Astrocyte (in vitro differentiated cells and primary cell): Measurements from ENCODE around the gene DIRAS1. TPM values are rescaled to one million over a fixed set of nuclear protein-coding genes. Genes with fewer than 3 reads are reported as not detected.

Experiments used
- DNase-seq: peaks from one replicate; pipeline ENCODE4 v3.0.0-alpha.2; 2010; ENCODE audit warnings: low read depth
- FAIRE-seq: peaks from 2 replicates; lab custom pipeline; 2011; peaks lifted over from hg19 to GRCh38; lab: Jason Lieb, UNC
- H2AFZ ChIP-seq: 2 replicates; pipeline ENCODE4 v1.6.0; 2012; ENCODE audit warnings: low read depth, low read length, inconsistent platforms
- H3K27ac ChIP-seq: 2 replicates; pipeline ENCODE4 v1.5.1; 2011; ENCODE audit warnings: low read depth, low read length, inconsistent platforms
- H3K27me3 ChIP-seq: 2 replicates; pipeline ENCODE4 v1.6.0; 2011; ENCODE audit warnings: low read length, inconsistent platforms; ENCODE audit not compliant: insufficient read depth
- H3K36me3 ChIP-seq: 2 replicates; pipeline ENCODE4 v1.5.1; 2011; ENCODE audit warnings: low read length, inconsistent platforms; ENCODE audit not compliant: insufficient read depth
- H3K4me1 ChIP-seq: 2 replicates; pipeline ENCODE4 v1.5.1; 2011; ENCODE audit warnings: low read length, inconsistent platforms; ENCODE audit not compliant: insufficient read depth
- H3K4me2 ChIP-seq: 2 replicates; pipeline ENCODE4 v1.6.0; 2012; ENCODE audit warnings: low read length, inconsistent platforms
- H3K4me3 ChIP-seq: 2 replicates; pipeline ENCODE4 v1.5.1; 2011; ENCODE audit warnings: low read depth, mild to moderate bottlenecking, low read length, inconsistent platforms; ENCODE audit not compliant: insufficient read depth
- H3K79me2 ChIP-seq: 2 replicates; pipeline ENCODE4 v1.6.0; 2012; ENCODE audit warnings: mild to moderate bottlenecking, low read length, inconsistent platforms; ENCODE audit not compliant: insufficient read depth
- H3K9ac ChIP-seq: 2 replicates; pipeline ENCODE4 v1.6.0; 2012; ENCODE audit warnings: mild to moderate bottlenecking, low read length, inconsistent platforms
- H3K9me3 ChIP-seq: 2 replicates; pipeline ENCODE4 v1.5.1; 2012; ENCODE audit warnings: low read depth, mild to moderate bottlenecking, low read length, inconsistent platforms; ENCODE audit not compliant: insufficient read depth
- H4K20me1 ChIP-seq: 2 replicates; pipeline ENCODE4 v1.6.0; 2012; ENCODE audit warnings: low read length, inconsistent platforms; ENCODE audit not compliant: insufficient read depth
- H3K27ac Mint-ChIP-seq: one replicate; pipeline ENCODE4 v1.8.0; 2021; ENCODE audit warnings: mild to moderate bottlenecking, mixed read lengths; ENCODE audit not compliant: unreplicated experiment
- H3K27me3 Mint-ChIP-seq: one replicate; pipeline ENCODE4 v1.8.0; 2021; ENCODE audit warnings: low read depth, mixed read lengths; ENCODE audit not compliant: unreplicated experiment
- H3K36me3 Mint-ChIP-seq: one replicate; pipeline ENCODE4 v1.8.0; 2021; ENCODE audit warnings: low read depth, mixed read lengths; ENCODE audit not compliant: unreplicated experiment
- H3K4me1 Mint-ChIP-seq: one replicate; pipeline ENCODE4 v1.8.0; 2021; ENCODE audit warnings: low read depth, mixed read lengths; ENCODE audit not compliant: unreplicated experiment
- H3K4me3 Mint-ChIP-seq: one replicate; pipeline ENCODE4 v1.8.0; 2021; ENCODE audit warnings: mild to moderate bottlenecking, moderate library complexity, mixed read lengths; ENCODE audit not compliant: unreplicated experiment
- H3K9me3 Mint-ChIP-seq: one replicate; pipeline ENCODE4 v1.8.0; 2021; ENCODE audit warnings: mild to moderate bottlenecking, mixed read lengths; ENCODE audit not compliant: unreplicated experiment
- EZH2 ChIP-seq: IDR thresholded peaks from 2 replicates; pipeline ENCODE4 v1.6.1; 2012; ENCODE audit warnings: mild to moderate bottlenecking, low read length, inconsistent platforms; ENCODE audit not compliant: insufficient read depth
- total RNA-seq: library from RNA; stranded (reverse); gene quantifications from 2 replicates; pipeline ENCODE4 v1.2.1, GENCODE V29; 2021
- TF ChIP-seq, protein P1 (sequence below): IDR thresholded peaks from 2 replicates; pipeline ENCODE4 v1.5.1; 2011; ENCODE audit warnings: low read depth, mild to moderate bottlenecking, inconsistent platforms, low read length, moderate library complexity; ENCODE audit not compliant: insufficient read depth

Gene DIRAS1
- total RNA-seq, 1 donor from 2014 or later = 5.9 TPM

DNA sequence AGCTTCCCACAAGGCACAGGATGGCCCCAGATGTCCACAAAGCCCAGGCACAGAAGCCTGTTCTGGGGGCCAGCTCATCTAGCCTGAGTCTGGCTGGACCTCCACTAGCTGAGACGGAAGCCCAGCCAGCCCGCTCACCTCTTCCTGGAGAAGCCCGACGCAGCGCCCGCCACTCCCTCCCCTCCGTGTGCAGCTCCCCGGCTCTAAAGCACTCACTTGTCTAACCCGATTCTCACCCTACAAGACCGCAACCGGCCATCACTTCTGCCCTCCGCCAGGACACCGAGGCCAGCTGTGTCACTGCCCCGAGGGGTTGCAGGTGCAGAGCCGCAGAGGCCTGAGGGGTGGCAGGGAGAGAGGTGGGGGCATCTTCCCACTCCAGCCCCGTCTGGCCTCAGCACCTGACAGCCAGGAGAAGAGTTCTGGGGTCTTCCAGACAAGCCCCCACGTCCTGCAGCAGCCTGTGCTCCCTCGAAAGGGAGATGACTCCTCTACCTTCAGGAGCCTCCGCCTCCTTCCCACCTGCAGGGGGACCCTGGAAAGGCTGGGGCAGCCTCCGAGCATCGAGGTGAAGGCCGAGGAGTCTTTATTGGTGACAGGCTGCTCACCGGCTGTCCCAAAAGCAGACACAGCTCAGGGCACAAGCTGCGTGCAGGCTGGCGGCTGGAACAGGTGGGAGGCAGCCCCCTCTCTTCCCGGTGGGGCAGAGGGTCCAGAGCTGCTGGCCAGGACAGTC is 5.9 kb upstream of the DIRAS1 start:
- Histone ChIP-seq H3K9ac (no peak overlapping the region), H3K36me3 (no peaks in the 10 kb centered on the region), H2AFZ (no peak overlapping the region), H3K4me1 (peaks cover 13% of the 10 kb centered on the region), H3K27ac (no peak overlapping the region), H4K20me1 (no peaks in the 10 kb centered on the region), H3K27me3 (peaks cover 6% of the 10 kb centered on the region), H3K79me2 (no peaks in the 10 kb centered on the region), H3K4me2 (no peak overlapping the region), H3K9me3 (no peaks in the 10 kb centered on the region), H3K4me3 (no peak overlapping the region)
- Mint-ChIP-seq H3K4me3 (no peak overlapping the region), H3K27me3 (peaks cover 6% of the 10 kb centered on the region), H3K36me3 (no peaks in the 10 kb centered on the region), H3K27ac (no peak overlapping the region), H3K9me3 (no peaks in the 10 kb centered on the region), H3K4me1 (no peaks in the 10 kb centered on the region)
- DNase-seq = no peak
- TF ChIP-seq EZH2 = no peak
- TF ChIP-seq, protein P1, sequence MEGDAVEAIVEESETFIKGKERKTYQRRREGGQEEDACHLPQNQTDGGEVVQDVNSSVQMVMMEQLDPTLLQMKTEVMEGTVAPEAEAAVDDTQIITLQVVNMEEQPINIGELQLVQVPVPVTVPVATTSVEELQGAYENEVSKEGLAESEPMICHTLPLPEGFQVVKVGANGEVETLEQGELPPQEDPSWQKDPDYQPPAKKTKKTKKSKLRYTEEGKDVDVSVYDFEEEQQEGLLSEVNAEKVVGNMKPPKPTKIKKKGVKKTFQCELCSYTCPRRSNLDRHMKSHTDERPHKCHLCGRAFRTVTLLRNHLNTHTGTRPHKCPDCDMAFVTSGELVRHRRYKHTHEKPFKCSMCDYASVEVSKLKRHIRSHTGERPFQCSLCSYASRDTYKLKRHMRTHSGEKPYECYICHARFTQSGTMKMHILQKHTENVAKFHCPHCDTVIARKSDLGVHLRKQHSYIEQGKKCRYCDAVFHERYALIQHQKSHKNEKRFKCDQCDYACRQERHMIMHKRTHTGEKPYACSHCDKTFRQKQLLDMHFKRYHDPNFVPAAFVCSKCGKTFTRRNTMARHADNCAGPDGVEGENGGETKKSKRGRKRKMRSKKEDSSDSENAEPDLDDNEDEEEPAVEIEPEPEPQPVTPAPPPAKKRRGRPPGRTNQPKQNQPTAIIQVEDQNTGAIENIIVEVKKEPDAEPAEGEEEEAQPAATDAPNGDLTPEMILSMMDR = no peak
- no peak for FAIRE-seq

DNA sequence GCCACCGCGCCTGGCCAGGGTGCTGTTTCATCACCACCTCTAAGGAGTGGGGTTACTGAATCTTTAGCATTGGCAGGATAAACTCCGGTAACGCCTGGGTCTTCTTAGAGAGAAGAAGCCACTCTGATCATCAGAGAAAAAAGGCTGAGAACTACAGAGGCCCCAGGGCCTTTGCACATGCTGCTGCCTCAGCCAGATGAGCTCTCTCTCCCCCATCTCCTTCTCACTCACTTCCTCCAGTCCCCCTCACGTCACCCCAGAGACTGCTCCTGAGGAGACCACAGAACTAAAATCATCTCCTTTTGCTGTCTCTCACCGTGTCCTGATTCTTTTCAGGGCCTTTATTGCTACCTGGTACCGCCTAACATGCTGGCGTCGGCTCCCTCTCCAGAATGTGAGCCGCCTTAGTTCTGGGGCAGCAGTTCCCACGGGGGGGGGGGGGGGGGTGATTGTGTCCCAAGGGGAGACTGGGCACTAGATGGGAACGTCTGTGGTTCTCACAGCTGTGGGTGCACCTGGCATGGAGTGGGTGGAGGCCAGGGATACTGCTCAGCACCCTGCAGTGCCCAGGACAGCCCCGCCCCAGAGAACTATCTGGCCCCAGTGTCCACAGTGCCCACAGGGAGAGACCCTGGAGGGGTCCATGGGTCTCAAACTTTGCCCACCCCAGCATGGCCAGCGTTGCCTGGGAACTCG is 5.1 kb upstream of the DIRAS1 start:
- Mint-ChIP-seq H3K4me1 (no peaks in the 10 kb centered on the region), H3K9me3 (no peaks in the 10 kb centered on the region), H3K27ac (no peak overlapping the region), H3K27me3 (peaks cover 11% of the 10 kb centered on the region), H3K36me3 (no peaks in the 10 kb centered on the region), H3K4me3 (no peak overlapping the region)
- no peak overlapping the region for H3K4me3 ChIP-seq
- FAIRE-seq (no peak), DNase-seq (no peak)
- H3K4me1 ChIP-seq = peaks cover 16% of the 10 kb centered on the region
- no peaks in the 10 kb centered on the region for H3K9me3 ChIP-seq
- H3K27me3 ChIP-seq = peaks cover 6% of the 10 kb centered on the region
- H3K9ac ChIP-seq = no peak overlapping the region
- TF ChIP-seq, protein P1 = no peak
- no peak for TF ChIP-seq EZH2
- no peaks in the 10 kb centered on the region for H3K36me3 ChIP-seq
- no peak overlapping the region for H2AFZ ChIP-seq
- H3K27ac ChIP-seq = no peak overlapping the region
- no peak overlapping the region for H3K4me2 ChIP-seq
- H4K20me1 ChIP-seq = no peaks in the 10 kb centered on the region
- no peaks in the 10 kb centered on the region for H3K79me2 ChIP-seq
